Measurements from ENCODE around the gene UGT1A4. TPM values are rescaled to one million over a fixed set of nuclear protein-coding genes. Genes with fewer than 3 reads are reported as not detected.

Gene UGT1A4
- total RNA-seq = 1 to 10 TPM in 3 of 5 donors, under 1 TPM in 1, not detected in 1; 0.73 to 7.2 (median 3.9) TPM
- under 1 TPM in 1 of 3 donors, not detected in 2; 0.38 TPM for polyA plus RNA-seq
- long read RNA-seq, donor 1 = 0 reads
- long read RNA-seq, donor 2 = 0 reads
- long read RNA-seq, donor 3 = 0 reads
- long read RNA-seq, donor 4 = 0 reads
- long read RNA-seq, donor 5 = 0 reads
- long read RNA-seq, donor 6 = 0 reads
- long read RNA-seq, donor 7 = 0 reads
- long read RNA-seq, donor 8 = 0 reads
- long read RNA-seq, donor 9 = 0 reads
- long read RNA-seq, donor 10 = 0 reads

- WGBS, 5 donors = 84 to 93% (median 85%) methylated on average over 7 of the region's 7 CpGs
- Histone ChIP-seq H3K27me3 (peaks cover 0 to 4% (median 0%) of the 10 kb centered on the region in 3 donors), H3K9me3 (no peaks in the 10 kb centered on the region), H3K4me1 (no peaks in the 10 kb centered on the region), H3K4me3 (no peak within 1 kb of the TSS), H3K27ac (no peak within 1 kb of the TSS), H3K36me3 (no peaks in the 10 kb centered on the region)
- intact Hi-C loops (cut with DNase I; ENCODE audit: low total_unique reads) = no loop called here
- TF ChIP-seq EP300 (IDR thresholded peaks at IDR 0.05) (no peak), POLR2AphosphoS5 (IDR thresholded peaks at IDR 0.05) (no peak), CTCF (IDR thresholded peaks at IDR 0.05) (no peak), POLR2A (IDR thresholded peaks at IDR 0.05) (no peak)
- DNase-seq = no peak
Measured at GRCh38 chr2:233718552-233718951, at the start of gene UGT1A4. TSS of gene UGT1A4 (plus strand) at chr2:233718736. CDS start at chr2:233718821, 85 bp downstream.

- Histone ChIP-seq H3K27ac (no peak within 1 kb of the TSS), H3K36me3 (no peaks in the 10 kb centered on the region), H3K9me3 (no peaks in the 10 kb centered on the region), H3K4me3 (no peak within 1 kb of the TSS), H3K27me3 (no peaks in the 10 kb centered on the region), H3K4me1 (no peaks in the 10 kb centered on the region)
- no peak for DNase-seq
- TF ChIP-seq EP300 (IDR thresholded peaks at IDR 0.05) (no peak), POLR2A (IDR thresholded peaks at IDR 0.05) (no peak), POLR2AphosphoS5 (IDR thresholded peaks at IDR 0.05) (no peak), CTCF (IDR thresholded peaks at IDR 0.05) (no peak)
- intact Hi-C loops (cut with DNase I; ENCODE audit: low total_unique reads) = no loop called here
- 83 to 93% (median 91%) methylated on average over 5 of the region's 5 CpGs for WGBS, 5 donors
Measured at GRCh38 chr2:233671290-233672161, 47.0 kb upstream of the UGT1A4 start, which contains the start of gene UGT1A9. TSS of gene UGT1A9 (plus strand) at chr2:233671898. CDS start at chr2:233671935, 37 bp downstream.

- Histone ChIP-seq H3K4me1 (no peaks in the 10 kb centered on the region), H3K27ac (no peak overlapping the region), H3K36me3 (no peaks in the 10 kb centered on the region), H3K27me3 (no peaks in the 10 kb centered on the region), H3K9me3 (no peaks in the 10 kb centered on the region), H3K4me3 (no peak overlapping the region)
- 74 to 92% (median 87%) methylated on average over 3 of the region's 3 CpGs for WGBS, 5 donors
- intact Hi-C loops (cut with DNase I; ENCODE audit: low total_unique reads) = no loop called here
- no peak for DNase-seq
- TF ChIP-seq POLR2A (IDR thresholded peaks at IDR 0.05) (no peak), POLR2AphosphoS5 (IDR thresholded peaks at IDR 0.05) (no peak), CTCF (IDR thresholded peaks at IDR 0.05) (no peak), EP300 (IDR thresholded peaks at IDR 0.05) (no peak)
Measured at GRCh38 chr2:233672886-233673285, 45.6 kb upstream of the UGT1A4 start.

GRCh38 chr2:233673896-233674295 lies 44.6 kb upstream of the UGT1A4 start:
- intact Hi-C loops (cut with DNase I; ENCODE audit: low total_unique reads) = no loop called here
- no peaks in the 10 kb centered on the region for H3K36me3 ChIP-seq
- no peaks in the 10 kb centered on the region for H3K4me1 ChIP-seq
- H3K4me3 ChIP-seq = no peak overlapping the region
- H3K27me3 ChIP-seq = no peaks in the 10 kb centered on the region
- no peak for DNase-seq
- TF ChIP-seq POLR2AphosphoS5 (IDR thresholded peaks at IDR 0.05) (no peak), POLR2A (IDR thresholded peaks at IDR 0.05) (no peak), CTCF (IDR thresholded peaks at IDR 0.05) (no peak), EP300 (IDR thresholded peaks at IDR 0.05) (no peak)
- no peaks in the 10 kb centered on the region for H3K9me3 ChIP-seq
- H3K27ac ChIP-seq = no peak overlapping the region

Data from stomach (tissue), 19 donors.